Measurements from ENCODE around the gene STAT5A. TPM values are rescaled to one million over a fixed set of nuclear protein-coding genes. Genes with fewer than 3 reads are reported as not detected.

STAT5A gene
- total RNA-seq, 1 experiment from 2014 or later: 6.6 TPM

GRCh38 chr17:42307362-42307927 lies 19.1 kb downstream of the STAT5A start:
- Mint-ChIP-seq H3K36me3 (no peaks in the 10 kb centered on the region), H3K27ac (no peak overlapping the region), H3K4me1 (peaks cover 26% of the 10 kb centered on the region), H3K27me3 (ENCODE audit: low read depth) (no peaks in the 10 kb centered on the region; the same call in none of the 2 replicates), H3K4me3 (no peak overlapping the region), H3K9me3 (no peaks in the 10 kb centered on the region)
- ChIA-PET CTCF (interaction anchor here (0.5 to 12.3 kb wide), 4 partner anchors 85 to 210 kb away, joined by 3 to 196 read pairs (median 38); no protein-coding TSS in a partner anchor), POLR2A (no interaction called here)
- ATAC-seq (no peak), DNase-seq (ENCODE audit: low spot score) (no peak)
- TF ChIP-seq FOXP4 (CRISPR knock-in tag; IDR thresholded peaks at IDR 0.05) (no peak), SOX15 (CRISPR knock-in tag; IDR thresholded peaks at IDR 0.05) (no peak), CDX4 (CRISPR knock-in tag; IDR thresholded peaks at IDR 0.05; ENCODE audit: borderline replicate concordance) (no peak), RORB (CRISPR knock-in tag; IDR thresholded peaks at IDR 0.05) (no peak), CBFB (CRISPR knock-in tag; IDR thresholded peaks at IDR 0.05; ENCODE audit: low read depth) (no peak), ZNF121 (CRISPR knock-in tag; IDR thresholded peaks at IDR 0.05) (no peak)
- TF ChIP-seq, protein P1, sequence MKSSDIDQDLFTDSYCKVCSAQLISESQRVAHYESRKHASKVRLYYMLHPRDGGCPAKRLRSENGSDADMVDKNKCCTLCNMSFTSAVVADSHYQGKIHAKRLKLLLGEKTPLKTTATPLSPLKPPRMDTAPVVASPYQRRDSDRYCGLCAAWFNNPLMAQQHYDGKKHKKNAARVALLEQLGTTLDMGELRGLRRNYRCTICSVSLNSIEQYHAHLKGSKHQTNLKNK (CRISPR knock-in tag; IDR thresholded peaks at IDR 0.05): no peak

DNA sequence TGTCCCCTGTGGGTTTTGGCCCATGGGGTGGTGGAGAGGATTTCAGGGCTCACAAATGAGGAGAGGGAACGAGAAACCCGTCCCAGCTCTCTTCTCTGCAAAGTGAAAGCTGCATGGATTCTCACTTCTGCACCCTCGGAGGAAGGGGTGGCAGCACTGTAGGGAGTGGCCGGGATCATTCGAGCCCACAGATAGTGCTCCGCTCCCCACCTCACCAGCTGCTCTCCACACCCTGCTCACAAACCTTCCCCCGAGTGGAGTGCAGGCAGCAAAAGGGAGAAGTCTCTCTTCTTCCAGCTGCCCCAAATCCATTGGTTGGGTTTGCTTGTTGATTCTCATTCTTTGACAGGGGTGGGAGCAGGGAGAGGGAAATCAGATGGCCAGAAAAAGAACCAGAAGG lies 20.1 kb downstream of the STAT5A start:
- TF ChIP-seq ZNF532 (CRISPR knock-in tag; IDR thresholded peaks at IDR 0.05; ENCODE audit: borderline replicate concordance): no peak
- no peak for TF ChIP-seq TEAD1 (CRISPR knock-in tag; IDR thresholded peaks at IDR 0.05)
- TF ChIP-seq ESRRA (CRISPR knock-in tag; IDR thresholded peaks at IDR 0.05; ENCODE audit: borderline replicate concordance): no peak
- no peak for TF ChIP-seq ZNF317 (CRISPR knock-in tag; IDR thresholded peaks at IDR 0.05; ENCODE audit: borderline replicate concordance, low read depth)
- no peak for TF ChIP-seq ELF4 (CRISPR knock-in tag; IDR thresholded peaks at IDR 0.05; ENCODE audit: low read depth)
- TF ChIP-seq ZNF396 (CRISPR knock-in tag; IDR thresholded peaks at IDR 0.05; ENCODE audit: borderline replicate concordance): no peak
- TF ChIP-seq PRDM15 (CRISPR knock-in tag; IDR thresholded peaks at IDR 0.05): no peak
- TF ChIP-seq OVOL2 (CRISPR knock-in tag; IDR thresholded peaks at IDR 0.05; ENCODE audit: borderline replicate concordance): no peak
- no peak for TF ChIP-seq ZBTB21 (CRISPR knock-in tag; IDR thresholded peaks at IDR 0.05; ENCODE audit: borderline replicate concordance)
- TF ChIP-seq GRHL2 (CRISPR knock-in tag; IDR thresholded peaks at IDR 0.05; ENCODE audit: insufficient replicate concordance, severe bottlenecking): no peak
- no peak for TF ChIP-seq EMX1 (CRISPR knock-in tag; IDR thresholded peaks at IDR 0.05)
- no peak for TF ChIP-seq TCF7 (CRISPR knock-in tag; IDR thresholded peaks at IDR 0.05; ENCODE audit: low read depth)
- no peak for TF ChIP-seq HMGXB4 (CRISPR knock-in tag; IDR thresholded peaks at IDR 0.05)
- H3K36me3 Mint-ChIP-seq: no peaks in the 10 kb centered on the region
- H3K4me3 Mint-ChIP-seq: no peak overlapping the region
- DNase-seq (ENCODE audit: low spot score) (no peak), ATAC-seq (no peak)
- H3K27me3 Mint-ChIP-seq (ENCODE audit: low read depth): no peaks in the 10 kb centered on the region; the same call in 1 of the 2 replicates
- POLR2A ChIA-PET: no interaction called here
- peaks cover 29% of the 10 kb centered on the region for H3K4me1 Mint-ChIP-seq
- H3K27ac Mint-ChIP-seq: no peak overlapping the region
- CTCF ChIA-PET: interaction anchor here (1.5 to 12.3 kb wide), 3 partner anchors 86 to 209 kb away, joined by 7 to 196 read pairs (median 69); no protein-coding TSS in a partner anchor
- no peaks in the 10 kb centered on the region for H3K9me3 Mint-ChIP-seq

Measured in WTC11 (cell line).